ENCODE data around the gene ZC2HC1C. TPM values are rescaled to one million over a fixed set of nuclear protein-coding genes. Genes with fewer than 3 reads are reported as not detected.
"Not testable (repeated sequence)": the region's sequence is repeated elsewhere in the genome, so short reads cannot be mapped to it uniquely, and the experiment has no call there.

ZC2HC1C gene
- total and polyA plus RNA-seq, 2 donors (not counting 1 experiment from before 2014, with no cell fraction given) = 0.90 to 1.8 TPM

- Histone ChIP-seq H3K9ac (ENCODE audit: insufficient read depth, low read length) (no peak overlapping the region), H3K4me3 (replicated peaks in 1 of 4; ENCODE audit: control extremely low read depth in 1 of 4, insufficient read depth in 1 of 4, low read depth in 3 of 4, low read length in 4 of 4) (peak overlapping the region; percentile 59 to 92 (median 81)), H3K79me2 (ENCODE audit: control insufficient read depth, insufficient read depth, low read length) (peaks cover 17% of the 10 kb centered on the region), H4K20me1 (ENCODE audit: control insufficient read depth, extremely low read depth, insufficient read depth, low read length) (no peaks in the 10 kb centered on the region), H3K36me3 (ENCODE audit: control insufficient read depth, insufficient read depth, low read length) (no peaks in the 10 kb centered on the region), H3K9me3 (ENCODE audit: control insufficient read depth, insufficient read depth, low read depth, low read length) (no peaks in the 10 kb centered on the region), H3K4me2 (ENCODE audit: extremely low read depth, insufficient read depth, low read length) (peak overlapping the region; percentile 85), H2AFZ (ENCODE audit: low read length) (peak overlapping the region; percentile 78), H3K27me3 (ENCODE audit: control insufficient read depth, insufficient read depth, low read length) (no peaks in the 10 kb centered on the region), H3K4me1 (ENCODE audit: control insufficient read depth, extremely low read depth, insufficient read depth, low read length) (no peaks in the 10 kb centered on the region), H3K27ac (ENCODE audit: insufficient read depth, low read length) (peak overlapping the region; percentile 79)
- DNase-seq (ENCODE audit: low read depth in 2 of 2) = no peak
- TF ChIP-seq CTCF (conservative IDR thresholded peaks at IDR 0.05 in 1 of 2, IDR thresholded peaks at IDR 0.05 in 1 of 2; ENCODE audit: low read depth in 1 of 2, low read length in 2 of 2) = no peak
- TF ChIP-seq EZH2 (IDR thresholded peaks at IDR 0.05; ENCODE audit: low read length, missing control alignments) = no peak
Measured at GRCh38 chr14:75064205-75064567, 5.3 kb upstream of the ZC2HC1C start.

DNA sequence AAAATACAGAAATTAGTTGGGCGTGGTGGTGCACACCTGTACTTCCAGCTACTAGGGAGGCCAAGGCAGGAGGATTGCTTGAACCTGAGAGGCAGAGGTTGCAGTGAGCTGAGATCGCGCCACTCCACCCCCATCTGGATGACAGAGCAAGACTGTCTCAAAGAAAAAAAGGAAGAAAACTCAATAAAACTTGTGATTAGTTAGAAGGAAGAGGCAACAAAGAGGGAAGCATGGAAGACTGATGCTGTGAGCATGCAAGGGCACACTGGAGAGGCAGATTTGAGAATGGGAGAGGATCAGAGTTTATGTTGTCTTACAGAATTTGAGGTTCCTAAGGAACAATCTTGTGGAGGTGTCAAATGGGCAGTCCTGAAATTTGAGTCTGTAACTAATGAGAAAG lies 2.8 kb upstream of the ZC2HC1C start:
- no peak overlapping the region for H3K4me2 ChIP-seq (ENCODE audit: extremely low read depth, insufficient read depth, low read length)
- no peak for DNase-seq (ENCODE audit: low read depth in 2 of 2)
- H3K4me3 ChIP-seq (replicated peaks in 1 of 4; ENCODE audit: control extremely low read depth in 1 of 4, insufficient read depth in 1 of 4, low read depth in 3 of 4, low read length in 4 of 4) = no peak overlapping the region
- no peak overlapping the region for H3K9ac ChIP-seq (ENCODE audit: insufficient read depth, low read length)
- no peak overlapping the region for H2AFZ ChIP-seq (ENCODE audit: low read length)
- H3K27ac ChIP-seq (ENCODE audit: insufficient read depth, low read length) = no peak overlapping the region
- H3K9me3 ChIP-seq (ENCODE audit: control insufficient read depth, insufficient read depth, low read depth, low read length) = no peaks in the 10 kb centered on the region
- no peaks in the 10 kb centered on the region for H4K20me1 ChIP-seq (ENCODE audit: control insufficient read depth, extremely low read depth, insufficient read depth, low read length)
- H3K27me3 ChIP-seq (ENCODE audit: control insufficient read depth, insufficient read depth, low read length) = no peaks in the 10 kb centered on the region
- H3K36me3 ChIP-seq (ENCODE audit: control insufficient read depth, insufficient read depth, low read length) = no peaks in the 10 kb centered on the region
- peaks cover 12% of the 10 kb centered on the region for H3K79me2 ChIP-seq (ENCODE audit: control insufficient read depth, insufficient read depth, low read length)
- TF ChIP-seq CTCF (conservative IDR thresholded peaks at IDR 0.05 in 1 of 2, IDR thresholded peaks at IDR 0.05 in 1 of 2; ENCODE audit: low read depth in 1 of 2, low read length in 2 of 2) (no peak), EZH2 (IDR thresholded peaks at IDR 0.05; ENCODE audit: low read length, missing control alignments) (no peak)
- H3K4me1 ChIP-seq (ENCODE audit: control insufficient read depth, extremely low read depth, insufficient read depth, low read length) = peaks cover 4% of the 10 kb centered on the region

GRCh38 chr14:75067212-75067611 lies 2.2 kb upstream of the ZC2HC1C start:
- TF ChIP-seq EZH2 (IDR thresholded peaks at IDR 0.05; ENCODE audit: low read length, missing control alignments) = no peak
- TF ChIP-seq CTCF (conservative IDR thresholded peaks at IDR 0.05 in 1 of 2, IDR thresholded peaks at IDR 0.05 in 1 of 2; ENCODE audit: low read depth in 1 of 2, low read length in 2 of 2) = no peak
- H4K20me1 ChIP-seq (ENCODE audit: control insufficient read depth, extremely low read depth, insufficient read depth, low read length) = no peaks in the 10 kb centered on the region
- no peak overlapping the region for H3K27ac ChIP-seq (ENCODE audit: insufficient read depth, low read length)
- no peak overlapping the region for H3K4me2 ChIP-seq (ENCODE audit: extremely low read depth, insufficient read depth, low read length)
- peaks cover 4% of the 10 kb centered on the region for H3K4me1 ChIP-seq (ENCODE audit: control insufficient read depth, extremely low read depth, insufficient read depth, low read length)
- H3K9ac ChIP-seq (ENCODE audit: insufficient read depth, low read length) = no peak overlapping the region
- DNase-seq (ENCODE audit: low read depth in 2 of 2) = no peak
- no peaks in the 10 kb centered on the region for H3K36me3 ChIP-seq (ENCODE audit: control insufficient read depth, insufficient read depth, low read length)
- H3K27me3 ChIP-seq (ENCODE audit: control insufficient read depth, insufficient read depth, low read length) = no peaks in the 10 kb centered on the region
- no peak overlapping the region for H3K4me3 ChIP-seq (replicated peaks in 1 of 4; ENCODE audit: control extremely low read depth in 1 of 4, insufficient read depth in 1 of 4, low read depth in 3 of 4, low read length in 4 of 4)
- peaks cover 12% of the 10 kb centered on the region for H3K79me2 ChIP-seq (ENCODE audit: control insufficient read depth, insufficient read depth, low read length)
- H2AFZ ChIP-seq (ENCODE audit: low read length) = no peak overlapping the region
- no peaks in the 10 kb centered on the region for H3K9me3 ChIP-seq (ENCODE audit: control insufficient read depth, insufficient read depth, low read depth, low read length)

DNA sequence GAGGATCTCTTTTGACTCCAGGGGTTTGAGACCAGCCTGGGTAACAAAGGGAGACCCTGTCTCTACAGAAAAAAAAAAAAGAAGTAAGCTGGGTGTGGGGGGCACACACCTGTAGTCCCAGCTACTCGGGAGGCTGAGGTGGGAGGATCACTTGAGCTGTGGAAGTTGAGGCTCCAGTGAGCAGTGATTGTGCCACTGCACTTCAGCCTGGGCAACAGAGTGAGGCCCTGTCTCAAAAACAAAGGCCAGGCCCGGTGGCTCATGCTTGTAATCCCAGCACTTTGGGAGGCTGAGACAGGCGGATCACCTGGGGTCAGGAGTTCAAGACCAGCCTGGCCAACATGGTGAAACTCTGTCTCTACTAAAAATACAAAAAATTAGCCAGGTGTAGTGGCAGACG lies 1.7 kb upstream of the ZC2HC1C start:
- H3K9me3 ChIP-seq (ENCODE audit: control insufficient read depth, insufficient read depth, low read depth, low read length); H4K20me1 ChIP-seq (ENCODE audit: control insufficient read depth, extremely low read depth, insufficient read depth, low read length); H3K4me2 ChIP-seq (ENCODE audit: extremely low read depth, insufficient read depth, low read length); H2AFZ ChIP-seq (ENCODE audit: low read length); H3K36me3 ChIP-seq (ENCODE audit: control insufficient read depth, insufficient read depth, low read length); H3K27ac ChIP-seq (ENCODE audit: insufficient read depth, low read length); H3K79me2 ChIP-seq (ENCODE audit: control insufficient read depth, insufficient read depth, low read length); H3K4me1 ChIP-seq (ENCODE audit: control insufficient read depth, extremely low read depth, insufficient read depth, low read length); H3K9ac ChIP-seq (ENCODE audit: insufficient read depth, low read length); DNase-seq (ENCODE audit: low read depth in 2 of 2); H3K27me3 ChIP-seq (ENCODE audit: control insufficient read depth, insufficient read depth, low read length): not testable (repeated sequence)
- H3K4me3 ChIP-seq (replicated peaks in 1 of 4; ENCODE audit: control extremely low read depth in 1 of 4, insufficient read depth in 1 of 4, low read depth in 3 of 4, low read length in 4 of 4) = peak overlapping the region in 2 of 4 experiments; percentile 67 to 88
